RWPE1 (cell line): Measurements from ENCODE around the gene GALNT18.

Experiments
- CTCF ChIA-PET: fragments of 350-600 bp; sonication (Branson Sonifier 250); formaldehyde crosslinking; extraction: SDS; loops from one replicate; lab custom pipeline; 2021; lab: Yijun Ruan, JAX
- POLR2A ChIA-PET: fragments of 400-600 bp; formaldehyde crosslinking; extraction: SDS; loops from one replicate; lab custom pipeline; 2020; ENCODE audit warnings: antibody characterized with exemption; ENCODE audit not compliant: low non-redundant PET; lab: Yijun Ruan, JAX
- DNase-seq: peaks from one replicate; pipeline ENCODE4 v3.0.0; 2012; ENCODE audit warnings: low spot score
- H3K27ac ChIP-seq: fragments of 450-650 bp; 2 replicates; pipeline ENCODE4 v1.5.1; 2017
- CTCF ChIP-seq: fragments of 450-650 bp; conservative IDR thresholded peaks from 2 replicates; pipeline ENCODE4 v1.5.1; 2017; ENCODE audit warnings: low read depth, mild to moderate bottlenecking

GALNT18 gene

DNA sequence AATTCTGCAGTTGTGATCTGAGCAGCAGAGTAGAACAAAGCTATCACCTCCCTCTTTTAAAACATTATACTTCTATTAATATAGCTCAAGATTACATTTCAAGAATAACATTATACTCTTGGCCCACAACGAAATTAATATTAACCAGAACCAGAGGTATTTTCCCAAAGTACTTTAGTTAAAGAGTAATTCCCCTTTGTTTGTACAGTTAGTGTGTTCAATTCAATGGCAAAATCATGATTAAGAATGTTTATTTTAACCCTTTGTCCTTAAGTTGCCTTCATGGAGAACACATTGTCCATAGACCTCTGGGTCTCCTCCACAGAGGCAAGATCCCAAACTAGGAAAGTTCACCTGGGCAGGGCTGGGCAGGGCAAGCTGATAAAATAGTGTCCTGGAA is 180.7 kb downstream of the GALNT18 start:
- POLR2A ChIA-PET, result no interaction called here
- no peak for TF ChIP-seq CTCF
- H3K27ac ChIP-seq, result no peak overlapping the region
- no peak for DNase-seq
- CTCF ChIA-PET, result no interaction called here

DNA sequence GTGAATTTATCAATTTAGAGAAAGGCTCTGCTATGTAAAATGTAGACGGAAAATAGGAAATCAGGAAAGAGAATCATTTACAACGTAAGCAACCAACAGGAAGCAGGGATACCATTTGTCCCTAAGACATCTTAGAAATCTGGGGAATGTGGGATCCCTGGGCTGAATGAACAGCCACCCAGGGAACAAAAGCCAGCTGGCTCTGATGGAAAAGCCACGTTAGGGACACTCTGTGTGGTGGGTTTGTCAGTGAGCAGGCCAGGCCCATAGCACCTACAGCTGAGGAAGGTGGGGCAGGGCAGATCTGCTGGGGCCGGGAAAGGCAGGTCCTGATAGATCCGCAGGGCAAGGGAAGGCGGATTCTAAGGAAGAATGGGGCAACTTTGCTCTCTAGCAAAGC is 181.7 kb downstream of the GALNT18 start:
- POLR2A ChIA-PET, result no interaction called here
- CTCF ChIA-PET, result no interaction called here
- TF ChIP-seq CTCF, result no peak
- DNase-seq, result no peak
- H3K27ac ChIP-seq, result no peak overlapping the region

DNA sequence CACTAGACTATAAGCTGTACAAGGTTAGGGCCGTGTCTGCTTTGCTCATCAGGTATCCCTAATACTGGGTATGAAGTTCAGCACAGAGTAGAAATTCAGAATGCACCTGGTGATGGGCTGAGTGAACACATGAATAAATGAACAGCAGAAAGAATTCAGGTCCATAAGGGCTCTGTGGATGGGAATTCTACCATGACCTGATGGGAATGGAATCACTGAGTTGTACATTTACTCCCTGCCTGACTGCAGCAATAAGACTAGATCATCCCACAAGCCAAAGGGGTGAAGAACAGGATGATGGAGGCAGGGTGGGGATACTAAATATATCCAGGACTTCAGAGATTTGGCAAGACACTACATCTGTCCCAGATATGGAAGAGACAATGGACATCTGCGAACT is 182.2 kb downstream of the GALNT18 start:
- TF ChIP-seq CTCF, result no peak
- ChIA-PET POLR2A (no interaction called here), CTCF (no interaction called here)
- no peak overlapping the region for H3K27ac ChIP-seq
- no peak for DNase-seq

DNA sequence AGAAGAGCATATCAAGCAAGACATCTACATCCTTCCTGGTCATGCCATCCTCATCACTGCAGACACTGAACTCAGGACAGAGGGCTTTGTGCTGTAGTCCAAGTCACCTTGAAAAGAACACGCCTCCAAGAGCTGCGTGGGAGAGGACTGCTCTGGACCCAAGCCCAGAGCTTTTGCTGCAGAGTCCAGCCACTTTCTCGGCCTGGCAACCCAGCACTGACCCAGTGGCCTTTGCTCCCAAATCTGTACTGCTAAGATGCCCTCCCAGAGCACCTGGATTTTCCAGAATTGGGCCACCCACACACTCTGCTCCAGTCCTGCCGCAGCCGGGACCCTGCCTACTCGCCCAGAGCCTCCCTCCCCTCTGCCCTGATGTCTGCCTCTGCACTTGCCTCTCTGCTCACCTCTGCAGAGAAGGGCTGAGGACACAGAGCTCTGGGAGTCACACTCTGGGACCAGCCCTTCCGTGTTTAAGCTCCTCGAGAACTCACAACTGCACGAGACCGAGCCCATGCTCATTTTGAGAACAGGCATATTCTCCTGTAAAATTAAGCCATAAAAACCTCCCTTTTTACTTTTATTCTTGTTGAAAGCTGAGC is 185.0 kb downstream of the GALNT18 start:
- DNase-seq, result no peak
- TF ChIP-seq CTCF, result no peak
- no peak overlapping the region for H3K27ac ChIP-seq
- ChIA-PET POLR2A (no interaction called here), CTCF (no interaction called here)

GRCh38 chr11:11435635-11436034 is 186.2 kb downstream of the GALNT18 start:
- POLR2A ChIA-PET, result no interaction called here
- CTCF ChIA-PET, result no interaction called here
- TF ChIP-seq CTCF, result no peak
- H3K27ac ChIP-seq, result no peak overlapping the region
- no peak for DNase-seq

GRCh38 chr11:11433960-11434359 is 187.8 kb downstream of the GALNT18 start:
- POLR2A ChIA-PET, result no interaction called here
- CTCF ChIA-PET, result interaction anchor here (0.5 kb wide), 1 partner anchor 1224 kb away, joined by 3 read pairs; no protein-coding TSS in a partner anchor
- DNase-seq, result no peak
- no peak overlapping the region for H3K27ac ChIP-seq
- TF ChIP-seq CTCF, result no peak
